CD14-positive monocyte (primary cell): ENCODE measurements around the gene FGF14. TPM values are rescaled to one million over a fixed set of nuclear protein-coding genes. Genes with fewer than 3 reads are reported as not detected.

Experiments used
- DNase-seq, 3 donors: peaks; one replicate each; pipeline ENCODE4 v3.0.0-alpha.2; 2011 to 2022
- H2AFZ ChIP-seq: 2 replicates; pipeline ENCODE4 v1.6.0; 2012; ENCODE audit warnings: mild to moderate bottlenecking, low read depth, low read length, inconsistent platforms; ENCODE audit not compliant: insufficient read depth, poor library complexity, severe bottlenecking
- H3K27ac ChIP-seq, 2 donors: 1 replicate in 1 of 2; 2 replicates in 1 of 2; pipeline ENCODE4 v1.5.1; 2012 to 2013; ENCODE audit warnings: low read length in 2 of 2, control low read depth in 1 of 2, inconsistent platforms in 1 of 2, low read depth in 1 of 2, mild to moderate bottlenecking in 1 of 2
- H3K27me3 ChIP-seq, 2 donors: one replicate each; pipeline versions ENCODE4 v1.6.0 to v1.6.1; 2011 to 2013; ENCODE audit warnings: low read length in 2 of 2; ENCODE audit not compliant: control insufficient read depth in 2 of 2, insufficient read depth in 2 of 2
- H3K36me3 ChIP-seq, 2 donors: replicated peaks in 1 of 2; 1 replicate in 1 of 2; 2 replicates in 1 of 2; pipeline versions ENCODE4 v1.5.1 to v1.6.1; 2012 to 2013; ENCODE audit warnings: low read length in 2 of 2, control low read depth in 1 of 2, inconsistent platforms in 1 of 2, mild to moderate bottlenecking in 1 of 2; ENCODE audit not compliant: insufficient read depth in 2 of 2, control insufficient read depth in 1 of 2
- H3K4me1 ChIP-seq, 2 donors: 1 replicate in 1 of 2; 2 replicates in 1 of 2; pipeline versions ENCODE4 v1.5.1 to v1.6.1; 2012 to 2013; ENCODE audit warnings: low read length in 2 of 2, control low read depth in 1 of 2, inconsistent platforms in 1 of 2, mild to moderate bottlenecking in 1 of 2, moderate library complexity in 1 of 2; ENCODE audit not compliant: insufficient read depth in 2 of 2, control insufficient read depth in 1 of 2
- H3K4me2 ChIP-seq: replicated peaks from 2 replicates; pipeline ENCODE3; 2012; ENCODE audit warnings: low read length, moderate library complexity, mild to moderate bottlenecking; ENCODE audit not compliant: poor library complexity, severe bottlenecking; ENCODE audit errors: extremely low read depth
- H3K4me3 ChIP-seq, 3 experiments: fragments of 200-600 bp in 1 of 3; sonication (generic) in 1 of 3; replicated peaks in 1 of 3; 1 replicate in 2 of 3; 2 replicates in 1 of 3; pipeline ENCODE4 v1.5.1; 2011 to 2013; ENCODE audit warnings: low read length in 3 of 3, mild to moderate bottlenecking in 3 of 3, control low read depth in 2 of 3, low read depth in 2 of 3, inconsistent platforms in 1 of 3, moderate library complexity in 1 of 3
- H3K79me2 ChIP-seq: 2 replicates; pipeline ENCODE4 v1.6.0; 2012; ENCODE audit warnings: mild to moderate bottlenecking, control low read depth, inconsistent platforms, low read length, moderate library complexity; ENCODE audit not compliant: insufficient read depth
- H3K9ac ChIP-seq: 2 replicates; pipeline ENCODE4 v1.6.0; 2017; ENCODE audit warnings: low read length, mild to moderate bottlenecking; ENCODE audit not compliant: insufficient read depth, poor library complexity, severe bottlenecking
- H3K9me3 ChIP-seq, 2 donors: replicated peaks in 1 of 2; 1 replicate in 1 of 2; 2 replicates in 1 of 2; pipeline versions ENCODE4 v1.5.1 to v1.6.1; 2012 to 2013; ENCODE audit warnings: low read length in 2 of 2, control low read depth in 1 of 2; ENCODE audit not compliant: control insufficient read depth in 1 of 2, insufficient read depth in 1 of 2
- H4K20me1 ChIP-seq: 2 replicates; pipeline ENCODE4 v1.6.0; 2012; ENCODE audit warnings: mild to moderate bottlenecking, low read length, control low read depth, moderate library complexity; ENCODE audit not compliant: insufficient read depth
- H3K27ac Mint-ChIP-seq, 7 donors: one replicate each; pipeline ENCODE4 v1.8.0; 2020; ENCODE audit warnings: mild to moderate bottlenecking in 7 of 7, mixed read lengths in 7 of 7, moderate library complexity in 6 of 7, inconsistent platforms in 2 of 7
- H3K27me3 Mint-ChIP-seq, 3 donors: one replicate each; pipeline ENCODE4 v1.8.0; 2021 to 2022; ENCODE audit warnings: low read depth in 3 of 3, mild to moderate bottlenecking in 3 of 3, mixed read lengths in 3 of 3, moderate library complexity in 3 of 3, inconsistent platforms in 1 of 3
- H3K36me3 Mint-ChIP-seq, 2 donors: one replicate each; pipeline ENCODE4 v1.8.0; 2020; ENCODE audit warnings: mixed read lengths in 2 of 2, inconsistent platforms in 1 of 2, mild to moderate bottlenecking in 1 of 2
- H3K4me1 Mint-ChIP-seq: one replicate; pipeline ENCODE4 v1.8.0; 2020; ENCODE audit warnings: mild to moderate bottlenecking, mixed read lengths
- H3K4me3 Mint-ChIP-seq, 2 donors: one replicate each; pipeline ENCODE4 v1.8.0; 2020; ENCODE audit warnings: mild to moderate bottlenecking in 2 of 2, mixed read lengths in 2 of 2, moderate library complexity in 1 of 2
- H3K9me3 Mint-ChIP-seq, 7 donors: one replicate each; pipeline ENCODE4 v1.8.0; 2020 to 2022; ENCODE audit warnings: mixed read lengths in 7 of 7, mild to moderate bottlenecking in 6 of 7, moderate library complexity in 6 of 7, inconsistent platforms in 2 of 7
- WGBS: methylation state at CpG from one replicate; pipeline ENCODE4 v1.1.5; 2013; ENCODE audit warnings: missing lambda C conversion rate; ENCODE audit not compliant: insufficient coverage; 5-methylcytosine and 5-hydroxymethylcytosine counted together
- intact Hi-C, 2 donors: fragments of 100-400 bp; cut with micrococcal nuclease; formaldehyde crosslinking; loops; one replicate each; pipeline versions ENCODE4 v1.15.0 to v1.15.1; 2023
- polyA plus RNA-seq, 3 donors: library from polyadenylated mRNA; depleted of rRNA in 1 of 3; unstranded in 2 of 3; stranded (reverse) in 1 of 3; fragments of 300-500 nt in 2 of 3; fragments of >200 nt in 1 of 3; fragmentation: Illumina TruSeq in 2 of 3; gene quantifications; 1 replicate in 2 of 3; 2 replicates in 1 of 3; pipeline ENCODE4 v1.2.3, GENCODE V29; 2012 to 2021
- TF ChIP-seq, protein P1 (sequence below): fragments of 200-600 bp; IDR thresholded peaks from one replicate; pipeline ENCODE4 v1.8.0; 2022; ENCODE audit warnings: antibody characterized with exemption, mild to moderate bottlenecking

Gene FGF14
- polyA plus RNA-seq, 3 donors = not detected

DNA sequence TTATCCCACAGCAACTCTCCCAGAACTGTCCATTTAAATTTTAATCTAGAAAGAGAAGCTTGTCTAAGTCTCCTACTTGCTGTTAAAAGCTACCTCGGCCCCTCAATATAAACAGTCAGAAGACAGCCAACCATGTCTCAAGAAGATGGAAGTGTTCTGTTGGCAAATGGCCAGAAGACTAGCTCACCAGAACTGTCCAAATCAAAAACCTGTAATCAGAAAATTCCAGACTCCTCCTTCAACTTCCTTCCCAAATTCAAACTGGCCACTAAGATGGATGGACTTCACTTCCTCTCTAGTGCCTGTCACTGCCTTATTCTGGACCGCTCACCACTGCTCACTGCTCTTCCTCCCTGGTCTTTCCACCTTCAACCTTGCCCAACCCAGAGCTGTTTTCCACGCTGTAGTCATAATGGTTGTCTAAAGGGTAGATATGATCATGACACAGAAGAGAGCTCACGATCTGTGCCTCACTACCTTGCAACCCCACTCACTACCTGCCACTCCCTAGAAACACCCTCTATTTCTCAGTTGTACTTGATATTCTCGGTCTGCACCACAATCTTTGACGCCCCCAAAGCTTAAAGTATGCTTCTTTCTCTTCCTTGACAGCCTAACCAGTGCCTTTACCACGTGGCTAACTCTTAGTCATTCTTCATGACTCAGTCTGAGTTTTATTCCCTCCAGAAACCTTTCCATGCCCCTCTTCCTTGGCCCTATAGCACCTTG is 9.2 kb downstream of the FGF14 start:
- Histone ChIP-seq H3K4me3 (no peak overlapping the region), H3K4me1 (peaks cover 10 to 13% of the 10 kb centered on the region in 2 donors), H3K9ac (no peak overlapping the region), H3K79me2 (no peaks in the 10 kb centered on the region), H3K36me3 (no peaks in the 10 kb centered on the region), H2AFZ (peak overlapping the region; percentile 23), H3K27ac (no peak overlapping the region), H3K4me2 (no peak overlapping the region), H3K9me3 (no peaks in the 10 kb centered on the region), H3K27me3 (peaks cover 11 to 19% of the 10 kb centered on the region in 2 donors), H4K20me1 (no peaks in the 10 kb centered on the region)
- Mint-ChIP-seq H3K9me3 (peaks cover 0 to 3% (median 0%) of the 10 kb centered on the region in 7 donors), H3K27ac (peak overlapping the region in 1 of 7 donors; percentile 0), H3K4me3 (no peak overlapping the region), H3K27me3 (peaks cover 10 to 22% (median 17%) of the 10 kb centered on the region in 3 donors), H3K36me3 (no peaks in the 10 kb centered on the region), H3K4me1 (peaks cover 13% of the 10 kb centered on the region)
- intact Hi-C loops = no loop called here
- WGBS = 84% methylated on average over 3 of the region's 7 CpGs
- DNase-seq = peak in 1 of 3 donors; percentile 10
- TF ChIP-seq, protein P1, sequence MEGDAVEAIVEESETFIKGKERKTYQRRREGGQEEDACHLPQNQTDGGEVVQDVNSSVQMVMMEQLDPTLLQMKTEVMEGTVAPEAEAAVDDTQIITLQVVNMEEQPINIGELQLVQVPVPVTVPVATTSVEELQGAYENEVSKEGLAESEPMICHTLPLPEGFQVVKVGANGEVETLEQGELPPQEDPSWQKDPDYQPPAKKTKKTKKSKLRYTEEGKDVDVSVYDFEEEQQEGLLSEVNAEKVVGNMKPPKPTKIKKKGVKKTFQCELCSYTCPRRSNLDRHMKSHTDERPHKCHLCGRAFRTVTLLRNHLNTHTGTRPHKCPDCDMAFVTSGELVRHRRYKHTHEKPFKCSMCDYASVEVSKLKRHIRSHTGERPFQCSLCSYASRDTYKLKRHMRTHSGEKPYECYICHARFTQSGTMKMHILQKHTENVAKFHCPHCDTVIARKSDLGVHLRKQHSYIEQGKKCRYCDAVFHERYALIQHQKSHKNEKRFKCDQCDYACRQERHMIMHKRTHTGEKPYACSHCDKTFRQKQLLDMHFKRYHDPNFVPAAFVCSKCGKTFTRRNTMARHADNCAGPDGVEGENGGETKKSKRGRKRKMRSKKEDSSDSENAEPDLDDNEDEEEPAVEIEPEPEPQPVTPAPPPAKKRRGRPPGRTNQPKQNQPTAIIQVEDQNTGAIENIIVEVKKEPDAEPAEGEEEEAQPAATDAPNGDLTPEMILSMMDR = no peak

DNA sequence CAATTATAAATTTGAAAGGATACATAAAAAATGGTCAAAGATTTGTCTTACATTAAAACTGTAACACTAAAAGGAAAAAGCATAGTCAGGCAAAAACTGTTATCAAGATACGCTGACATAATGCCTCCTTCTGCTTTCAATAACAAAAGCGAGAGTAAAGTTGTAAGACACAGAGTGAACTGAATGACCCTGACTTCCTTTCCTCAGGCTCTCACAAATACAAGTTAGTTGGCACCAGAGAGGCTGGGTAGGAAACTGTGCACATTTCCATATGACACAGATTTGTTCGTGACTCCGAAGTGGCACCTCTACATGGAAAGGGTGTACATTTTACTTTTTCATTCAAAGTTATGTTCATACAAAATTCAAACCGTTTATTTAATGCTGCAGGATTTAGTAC is 15.4 kb downstream of the FGF14 start:
- no peak for DNase-seq
- Mint-ChIP-seq H3K27me3 (peaks cover 0 to 3% (median 0%) of the 10 kb centered on the region in 3 donors), H3K4me3 (no peak overlapping the region), H3K27ac (no peak overlapping the region), H3K9me3 (no peaks in the 10 kb centered on the region), H3K4me1 (no peaks in the 10 kb centered on the region), H3K36me3 (no peaks in the 10 kb centered on the region)
- H3K27ac ChIP-seq = no peak overlapping the region
- intact Hi-C loops = no loop called here
- H3K4me3 ChIP-seq = no peak overlapping the region
- H3K4me1 ChIP-seq = no peaks in the 10 kb centered on the region
- no peaks in the 10 kb centered on the region for H3K27me3 ChIP-seq
- H4K20me1 ChIP-seq = no peaks in the 10 kb centered on the region
- H3K36me3 ChIP-seq = no peaks in the 10 kb centered on the region
- H3K9ac ChIP-seq = no peak overlapping the region
- WGBS = 94% methylated on average over 3 of the region's 5 CpGs
- H2AFZ ChIP-seq = no peak overlapping the region
- TF ChIP-seq, protein P1 = no peak
- H3K9me3 ChIP-seq = no peaks in the 10 kb centered on the region
- H3K4me2 ChIP-seq = no peak overlapping the region
- H3K79me2 ChIP-seq = no peaks in the 10 kb centered on the region
